H9 (cell line): Measurements from ENCODE around the gene CHPF2. TPM values are rescaled to one million over a fixed set of nuclear protein-coding genes. Genes with fewer than 3 reads are reported as not detected.

Source experiments
- DNase-seq: peaks from one replicate; pipeline ENCODE4 v3.0.0-alpha.2; 2017
- H2AFZ ChIP-seq: one replicate; pipeline ENCODE4 v1.6.1; 2013; ENCODE audit warnings: mild to moderate bottlenecking, low read length, control low read depth, moderate library complexity
- H2AK5ac ChIP-seq: 2 replicates; pipeline ENCODE4 v1.6.1; 2013; ENCODE audit warnings: low read length, control low read depth, mixed read lengths; ENCODE audit not compliant: insufficient read length
- H2BK120ac ChIP-seq: one replicate; pipeline ENCODE4 v1.6.1; 2013; ENCODE audit warnings: low read depth, mild to moderate bottlenecking, low read length, control low read depth, inconsistent platforms; ENCODE audit not compliant: poor library complexity, severe bottlenecking
- H2BK12ac ChIP-seq: 2 replicates; pipeline ENCODE4 v1.6.1; 2013; ENCODE audit warnings: low read length, control low read depth, mixed read lengths, low read depth; ENCODE audit not compliant: insufficient read length
- H2BK15ac ChIP-seq: 2 replicates; pipeline ENCODE4 v1.6.1; 2013; ENCODE audit warnings: low read depth, low read length, control low read depth
- H2BK20ac ChIP-seq: one replicate; pipeline ENCODE4 v1.6.1; 2013; ENCODE audit warnings: low read depth, mild to moderate bottlenecking, low read length, control low read depth, inconsistent platforms; ENCODE audit not compliant: poor library complexity, severe bottlenecking
- H2BK5ac ChIP-seq: 2 replicates; pipeline ENCODE4 v1.6.1; 2013; ENCODE audit warnings: low read length, control low read depth, mixed read lengths; ENCODE audit not compliant: insufficient read length
- H3K14ac ChIP-seq: 2 replicates; pipeline ENCODE4 v1.6.1; 2013; ENCODE audit warnings: low read length, control low read depth; ENCODE audit not compliant: insufficient read depth
- H3K18ac ChIP-seq: 2 replicates; pipeline ENCODE4 v1.6.1; 2013; ENCODE audit warnings: low read depth, mild to moderate bottlenecking, mixed read lengths, low read length, control low read depth; ENCODE audit not compliant: insufficient read length
- H3K23ac ChIP-seq: 2 replicates; pipeline ENCODE4 v1.6.1; 2013; ENCODE audit warnings: low read length, control low read depth, mixed read lengths, low read depth; ENCODE audit not compliant: insufficient read length
- H3K23me2 ChIP-seq: 2 replicates; pipeline ENCODE4 v1.6.1; 2013; ENCODE audit warnings: low read depth, mild to moderate bottlenecking, mixed read lengths, low read length, control low read depth; ENCODE audit not compliant: insufficient read length, poor library complexity, severe bottlenecking
- H3K27ac ChIP-seq: 2 replicates; pipeline ENCODE4 v1.5.1; 2013; ENCODE audit warnings: low read length, control low read depth, mixed read lengths, low read depth; ENCODE audit not compliant: insufficient read length
- H3K27me3 ChIP-seq: 2 replicates; pipeline ENCODE4 v1.6.1; 2013; ENCODE audit warnings: low read length, control low read depth, inconsistent platforms; ENCODE audit not compliant: insufficient read depth
- H3K4ac ChIP-seq: 2 replicates; pipeline ENCODE4 v1.6.1; 2013; ENCODE audit warnings: low read depth, mild to moderate bottlenecking, control low read depth, inconsistent platforms, low read length, moderate library complexity
- H3K4me1 ChIP-seq: 2 replicates; pipeline ENCODE4 v1.6.1; 2013; ENCODE audit warnings: low read length, control low read depth, inconsistent platforms; ENCODE audit not compliant: insufficient read depth
- H3K4me2 ChIP-seq: 2 replicates; pipeline ENCODE4 v1.6.1; 2013; ENCODE audit warnings: low read length, control low read depth, mixed read lengths; ENCODE audit not compliant: insufficient read length, insufficient read depth
- H3K56ac ChIP-seq: 2 replicates; pipeline ENCODE4 v1.6.1; 2013; ENCODE audit warnings: low read depth, mild to moderate bottlenecking, mixed read lengths, low read length, control low read depth; ENCODE audit not compliant: insufficient read length
- H3K79me1 ChIP-seq: 2 replicates; pipeline ENCODE4 v1.6.1; 2013; ENCODE audit warnings: low read depth, mild to moderate bottlenecking, moderate library complexity, low read length, control low read depth, inconsistent platforms; ENCODE audit not compliant: insufficient read depth, poor library complexity, severe bottlenecking
- H3K79me2 ChIP-seq: 2 replicates; pipeline ENCODE4 v1.6.1; 2013; ENCODE audit warnings: low read length, control low read depth, inconsistent platforms; ENCODE audit not compliant: insufficient read depth
- H3K9ac ChIP-seq: 2 replicates; pipeline ENCODE4 v1.6.1; 2013; ENCODE audit warnings: low read length, control low read depth, mixed read lengths; ENCODE audit not compliant: insufficient read length; ENCODE audit errors: extremely low read depth
- H3K9me3 ChIP-seq: one replicate; pipeline ENCODE4 v1.6.1; 2013; ENCODE audit warnings: low read depth, low read length, inconsistent platforms; ENCODE audit not compliant: control insufficient read depth
- H3T11ph ChIP-seq: one replicate; pipeline ENCODE4 v1.6.1; 2013; ENCODE audit warnings: mild to moderate bottlenecking, low read length, control low read depth, inconsistent platforms
- H4K20me1 ChIP-seq: one replicate; pipeline ENCODE4 v1.6.1; 2013; ENCODE audit not compliant: control insufficient read depth, insufficient read length, insufficient read depth
- H4K5ac ChIP-seq: 2 replicates; pipeline ENCODE4 v1.6.1; 2013; ENCODE audit warnings: low read depth, mild to moderate bottlenecking, mixed read lengths, low read length, control low read depth; ENCODE audit not compliant: insufficient read length
- H4K8ac ChIP-seq: replicated peaks from 2 replicates; pipeline ENCODE4 v1.6.1; 2013; ENCODE audit warnings: low read length, control low read depth, mixed read lengths, low read depth; ENCODE audit not compliant: insufficient read length
- H4K91ac ChIP-seq: 2 replicates; pipeline ENCODE4 v1.6.1; 2013; ENCODE audit warnings: low read depth, mild to moderate bottlenecking, moderate library complexity, mixed read lengths, low read length, control low read depth; ENCODE audit not compliant: insufficient read length
- H3K27ac Mint-ChIP-seq, 3 experiments: 2 replicates in 2 of 3; 3 replicates in 1 of 3; pipeline ENCODE4 v1.8.0; 2020 to 2021; ENCODE audit warnings: mixed read lengths in 3 of 3, mild to moderate bottlenecking in 1 of 3, moderate library complexity in 1 of 3
- H3K27me3 Mint-ChIP-seq: 2 replicates; pipeline ENCODE4 v1.8.0; 2021; ENCODE audit warnings: low read depth, mild to moderate bottlenecking, moderate library complexity, mixed read lengths
- H3K36me3 Mint-ChIP-seq, 3 experiments: 2 replicates in 2 of 3; 3 replicates in 1 of 3; pipeline ENCODE4 v1.8.0; 2020 to 2021; ENCODE audit warnings: low read depth in 3 of 3, mixed read lengths in 3 of 3; ENCODE audit not compliant: insufficient read depth in 1 of 3
- H3K4me1 Mint-ChIP-seq, 2 experiments: 2 replicates each; pipeline ENCODE4 v1.8.0; 2020; ENCODE audit warnings: mixed read lengths in 2 of 2
- H3K4me3 Mint-ChIP-seq, 2 experiments: 2 replicates in 1 of 2; 3 replicates in 1 of 2; pipeline ENCODE4 v1.8.0; 2020 to 2021; ENCODE audit warnings: mild to moderate bottlenecking in 2 of 2, mixed read lengths in 2 of 2, moderate library complexity in 1 of 2
- H3K9me3 Mint-ChIP-seq, 2 experiments: 2 replicates in 1 of 2; 3 replicates in 1 of 2; pipeline ENCODE4 v1.8.0; 2020; ENCODE audit warnings: mild to moderate bottlenecking in 2 of 2, mixed read lengths in 2 of 2, moderate library complexity in 1 of 2
- WGBS: extraction: QIAGEN DNeasy Blood & Tissue Kit; methylation state at CpG from one replicate; pipeline ENCODE4 v1.1.7; 2013; ENCODE audit warnings: missing lambda C conversion rate, low lambda C conversion rate, mixed read lengths; ENCODE audit not compliant: insufficient read length; ENCODE audit errors: extremely low coverage; 5-methylcytosine and 5-hydroxymethylcytosine counted together
- total RNA-seq: library from RNA; stranded (reverse); gene quantifications from 2 replicates; pipeline ENCODE4 v1.2.1, GENCODE V29; 2021
- TF ChIP-seq, protein P1 (sequence below): fragments of 200-600 bp; sonication (generic); conservative IDR thresholded peaks from 3 replicates; pipeline ENCODE4 v1.8.0; 2021; ENCODE audit warnings: antibody characterized with exemption, mild to moderate bottlenecking

The CHPF2 gene
- total RNA-seq, 1 experiment from 2014 or later = 25.7 TPM

DNA sequence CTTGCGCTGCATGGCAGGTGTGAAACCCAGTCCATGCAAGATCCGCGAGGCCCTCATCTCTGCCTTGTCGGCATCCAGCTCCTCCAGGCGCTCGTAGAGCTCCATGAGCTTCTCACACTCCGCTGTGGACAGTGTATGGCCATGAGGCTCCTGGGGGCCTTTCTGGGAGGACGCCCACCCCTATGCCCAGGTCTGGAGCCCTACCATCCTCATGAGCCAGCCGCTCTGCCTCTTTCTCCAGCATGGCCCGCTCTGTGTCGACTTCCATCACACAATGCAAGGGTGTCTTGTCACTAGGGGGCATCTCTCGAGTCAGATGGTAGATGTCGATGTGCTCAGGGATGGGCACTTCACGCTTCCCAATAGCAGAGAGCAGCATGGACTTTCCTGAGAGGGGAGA is 8.6 kb upstream of the CHPF2 start:
- H4K5ac ChIP-seq = no peak overlapping the region
- H2AK5ac ChIP-seq = no peak overlapping the region
- no peak overlapping the region for H4K8ac ChIP-seq
- no peak overlapping the region for H2BK120ac ChIP-seq
- H3K14ac ChIP-seq = no peak overlapping the region
- H3K23ac ChIP-seq = no peak overlapping the region
- TF ChIP-seq, protein P1, sequence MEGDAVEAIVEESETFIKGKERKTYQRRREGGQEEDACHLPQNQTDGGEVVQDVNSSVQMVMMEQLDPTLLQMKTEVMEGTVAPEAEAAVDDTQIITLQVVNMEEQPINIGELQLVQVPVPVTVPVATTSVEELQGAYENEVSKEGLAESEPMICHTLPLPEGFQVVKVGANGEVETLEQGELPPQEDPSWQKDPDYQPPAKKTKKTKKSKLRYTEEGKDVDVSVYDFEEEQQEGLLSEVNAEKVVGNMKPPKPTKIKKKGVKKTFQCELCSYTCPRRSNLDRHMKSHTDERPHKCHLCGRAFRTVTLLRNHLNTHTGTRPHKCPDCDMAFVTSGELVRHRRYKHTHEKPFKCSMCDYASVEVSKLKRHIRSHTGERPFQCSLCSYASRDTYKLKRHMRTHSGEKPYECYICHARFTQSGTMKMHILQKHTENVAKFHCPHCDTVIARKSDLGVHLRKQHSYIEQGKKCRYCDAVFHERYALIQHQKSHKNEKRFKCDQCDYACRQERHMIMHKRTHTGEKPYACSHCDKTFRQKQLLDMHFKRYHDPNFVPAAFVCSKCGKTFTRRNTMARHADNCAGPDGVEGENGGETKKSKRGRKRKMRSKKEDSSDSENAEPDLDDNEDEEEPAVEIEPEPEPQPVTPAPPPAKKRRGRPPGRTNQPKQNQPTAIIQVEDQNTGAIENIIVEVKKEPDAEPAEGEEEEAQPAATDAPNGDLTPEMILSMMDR = peak; percentile 18; the same call in 2 of the 3 replicates
- H3K36me3 Mint-ChIP-seq = peaks cover 39 to 67% (median 55%) of the 10 kb centered on the region in 3 experiments; a peak in 6 of 7 replicates
- H3T11ph ChIP-seq = no peak overlapping the region
- H2BK20ac ChIP-seq = no peak overlapping the region
- H3K27ac ChIP-seq = no peak overlapping the region
- H3K56ac ChIP-seq = no peak overlapping the region
- no peaks in the 10 kb centered on the region for H3K27me3 ChIP-seq
- no peaks in the 10 kb centered on the region for H3K9me3 ChIP-seq
- H4K91ac ChIP-seq = no peak overlapping the region
- H2BK5ac ChIP-seq = no peak overlapping the region
- H2BK12ac ChIP-seq = no peak overlapping the region
- no CpG with 5 or more reads among the region's 14 CpGs for WGBS
- H3K23me2 ChIP-seq = peaks cover 7% of the 10 kb centered on the region
- peaks cover 23 to 26% of the 10 kb centered on the region in 2 experiments for H3K4me1 Mint-ChIP-seq
- no peak overlapping the region for H2AFZ ChIP-seq
- no peak for DNase-seq
- H3K9me3 Mint-ChIP-seq = no peaks in the 10 kb centered on the region
- no peak overlapping the region for H3K4me3 Mint-ChIP-seq
- H3K4me1 ChIP-seq = no peaks in the 10 kb centered on the region; the same call in 1 of the 2 replicates
- H3K27ac Mint-ChIP-seq = no peak overlapping the region
- H3K79me2 ChIP-seq = peaks cover 3% of the 10 kb centered on the region; the same call in 1 of the 2 replicates
- H3K79me1 ChIP-seq = no peaks in the 10 kb centered on the region
- no peaks in the 10 kb centered on the region for H3K27me3 Mint-ChIP-seq
- H3K4me2 ChIP-seq = no peak overlapping the region
- no peaks in the 10 kb centered on the region for H4K20me1 ChIP-seq
- no peak overlapping the region for H3K18ac ChIP-seq
- no peak overlapping the region for H2BK15ac ChIP-seq
- no peak overlapping the region for H3K4ac ChIP-seq
- H3K9ac ChIP-seq = no peak overlapping the region
